ENCODE measurements around the gene SPEM3.

- TF ChIP-seq EP300 (IDR thresholded peaks at IDR 0.05; ENCODE audit: low read depth) = no peak
- TF ChIP-seq, protein P1, sequence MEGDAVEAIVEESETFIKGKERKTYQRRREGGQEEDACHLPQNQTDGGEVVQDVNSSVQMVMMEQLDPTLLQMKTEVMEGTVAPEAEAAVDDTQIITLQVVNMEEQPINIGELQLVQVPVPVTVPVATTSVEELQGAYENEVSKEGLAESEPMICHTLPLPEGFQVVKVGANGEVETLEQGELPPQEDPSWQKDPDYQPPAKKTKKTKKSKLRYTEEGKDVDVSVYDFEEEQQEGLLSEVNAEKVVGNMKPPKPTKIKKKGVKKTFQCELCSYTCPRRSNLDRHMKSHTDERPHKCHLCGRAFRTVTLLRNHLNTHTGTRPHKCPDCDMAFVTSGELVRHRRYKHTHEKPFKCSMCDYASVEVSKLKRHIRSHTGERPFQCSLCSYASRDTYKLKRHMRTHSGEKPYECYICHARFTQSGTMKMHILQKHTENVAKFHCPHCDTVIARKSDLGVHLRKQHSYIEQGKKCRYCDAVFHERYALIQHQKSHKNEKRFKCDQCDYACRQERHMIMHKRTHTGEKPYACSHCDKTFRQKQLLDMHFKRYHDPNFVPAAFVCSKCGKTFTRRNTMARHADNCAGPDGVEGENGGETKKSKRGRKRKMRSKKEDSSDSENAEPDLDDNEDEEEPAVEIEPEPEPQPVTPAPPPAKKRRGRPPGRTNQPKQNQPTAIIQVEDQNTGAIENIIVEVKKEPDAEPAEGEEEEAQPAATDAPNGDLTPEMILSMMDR (IDR thresholded peaks at IDR 0.05) = no peak
Observed at GRCh38 chr17:7425316-7425715, 3.3 kb upstream of the SPEM3 start, which contains the start of gene SPEM2.
